Omental fat pad (tissue), 4 donors: ENCODE results near the gene GNG13. TPM values are rescaled to one million over a fixed set of nuclear protein-coding genes. Genes with fewer than 3 reads are reported as not detected.
"Not testable (repeated sequence)": the region's sequence is repeated elsewhere in the genome, so short reads cannot be mapped to it uniquely, and the experiment has no call there.

Experiments used
- ATAC-seq: fragments of 150-250 bp; one replicate; pipeline ENCODE4 v1.9.1; 2016; ENCODE audit warnings: mild to moderate bottlenecking, moderate library complexity; ENCODE audit not compliant: low FRiP score
- DNase-seq: peaks from one replicate; pipeline ENCODE4 v3.0.0-alpha.2; 2019; ENCODE audit warnings: low spot score
- CTCF ChIP-seq, 3 donors: fragments of 450-650 bp; IDR thresholded peaks; one replicate each; pipeline ENCODE4 v1.5.1; 2016 to 2017; ENCODE audit warnings: antibody characterized with exemption in 3 of 3, mild to moderate bottlenecking in 3 of 3, moderate library complexity in 2 of 3
- total RNA-seq, 4 donors: library from RNA; depleted of rRNA; stranded (reverse); fragments of >200 nt; gene quantifications; one replicate each; pipeline ENCODE4 v1.1.0, GENCODE V29; 2016

Gene GNG13
- total RNA-seq, 4 donors from 2014 or later = not detected

- ATAC-seq (no peak), DNase-seq (no peak)
Measured at GRCh38 chr16:838741-839140, 38.2 kb upstream of the GNG13 start.

GRCh38 chr16:836822-837221 lies 36.3 kb upstream of the GNG13 start:
- not testable (repeated sequence) for DNase-seq, ATAC-seq

More at GRCh38 chr16:838741-839140, 38.2 kb upstream of the GNG13 start:
- TF ChIP-seq CTCF (IDR thresholded peaks at IDR 0.05) = no peak

GRCh38 chr16:836221-836620 lies 35.7 kb upstream of the GNG13 start:
- TF ChIP-seq CTCF (IDR thresholded peaks at IDR 0.05) = no peak
- ATAC-seq = no peak
- DNase-seq = no peak

- TF ChIP-seq CTCF (IDR thresholded peaks at IDR 0.05) = no peak
- ATAC-seq (no peak), DNase-seq (no peak)
Measured at GRCh38 chr16:835373-835772, 34.8 kb upstream of the GNG13 start.

- no peak for TF ChIP-seq CTCF (IDR thresholded peaks at IDR 0.05)
- no peak for DNase-seq
- no peak for ATAC-seq
Measured at GRCh38 chr16:833411-833810, 32.9 kb upstream of the GNG13 start.

- ATAC-seq (no peak), DNase-seq (no peak)
- TF ChIP-seq CTCF (IDR thresholded peaks at IDR 0.05) = no peak
Measured at GRCh38 chr16:832652-833336, 32.3 kb upstream of the GNG13 start.

GRCh38 chr16:831571-832413 lies 31.3 kb upstream of the GNG13 start:
- no peak for TF ChIP-seq CTCF (IDR thresholded peaks at IDR 0.05)
- ATAC-seq (no peak), DNase-seq (no peak)
